HepG2 (cell line): Measurements from ENCODE around the gene LCORL. TPM values are rescaled to one million over a fixed set of nuclear protein-coding genes. Genes with fewer than 3 reads are reported as not detected.

Experiments
- ATAC-seq: fragments of 200-7000 bp; cut with Tn5 transposase; 3 replicates; pipeline ENCODE4 v1.9.1; 2020; ENCODE audit warnings: mild to moderate bottlenecking, moderate library complexity
- BruUV-seq: library from RNA; stranded (reverse); fragments of 400-500 nt; replicated peaks from 2 replicates; lab custom pipeline; 2021; lab: Mats Ljungman, UMichigan
- CTCF ChIA-PET: fragments of 300-600 bp; formaldehyde crosslinking; extraction: SDS; loops from one replicate; lab custom pipeline; 2021; ENCODE audit warnings: low total read pairs, inconsistent platforms, low intra/inter-chr PET ratio; lab: Yijun Ruan, JAX
- POLR2A ChIA-PET: fragments of 350-600 bp; sonication (Branson Sonifier 250); formaldehyde crosslinking; loops from one replicate; lab custom pipeline; 2020; ENCODE audit warnings: antibody characterized with exemption, inconsistent platforms; lab: Yijun Ruan, JAX
- DNase-seq: peaks from one replicate; pipeline ENCODE4 v3.0.0-alpha.2; 2015; ENCODE audit warnings: low spot score
- FAIRE-seq: peaks from 3 replicates; lab custom pipeline; 2011; peaks lifted over from hg19 to GRCh38; lab: Jason Lieb, UNC
- H2AFZ ChIP-seq: one replicate; pipeline ENCODE4 v1.6.1; 2011; ENCODE audit warnings: low read length, inconsistent platforms
- H3K27ac ChIP-seq: fragments of 300-600 bp; 3 replicates; pipeline ENCODE4 v1.8.0; 2011; ENCODE audit warnings: mixed run types, mild to moderate bottlenecking, mixed read lengths, low read length, inconsistent platforms; ENCODE audit not compliant: insufficient read depth; ENCODE audit errors: extremely low read length
- H3K27me3 ChIP-seq, 2 experiments: fragments of 200-600 bp in 1 of 2; 2 replicates in 1 of 2; 3 replicates in 1 of 2; pipeline versions ENCODE4 v1.6.0 to v1.8.0; 2011; ENCODE audit warnings: low read length in 2 of 2, mild to moderate bottlenecking in 2 of 2, moderate library complexity in 2 of 2, inconsistent platforms in 1 of 2; ENCODE audit not compliant: insufficient read depth in 2 of 2, control insufficient read depth in 1 of 2
- H3K36me3 ChIP-seq, 2 experiments: fragments of 200-600 bp in 1 of 2; replicated peaks in 1 of 2; 2 replicates in 1 of 2; 3 replicates in 1 of 2; pipeline versions ENCODE4 v1.5.1 to v1.8.0; 2011; ENCODE audit warnings: low read length in 2 of 2, inconsistent platforms in 1 of 2; ENCODE audit not compliant: insufficient read depth in 2 of 2, control insufficient read depth in 1 of 2
- H3K4me1 ChIP-seq: 2 replicates; pipeline ENCODE4 v1.5.1; 2012; ENCODE audit warnings: low read length, inconsistent platforms; ENCODE audit not compliant: insufficient read depth
- H3K4me2 ChIP-seq: 2 replicates; pipeline ENCODE4 v1.6.0; 2011; ENCODE audit warnings: low read depth, low read length, inconsistent platforms
- H3K4me3 ChIP-seq, 3 experiments: fragments of 200-600 bp in 1 of 3; sonication (generic), shearing (Covaris generic) in 1 of 3; replicated peaks in 1 of 3; 2 replicates each; pipeline ENCODE4 v1.5.1; 2011 to 2016; ENCODE audit warnings: low read length in 3 of 3, inconsistent platforms in 2 of 3, low read depth in 2 of 3, mild to moderate bottlenecking in 2 of 3, control low read depth in 1 of 3, mixed read lengths in 1 of 3; ENCODE audit not compliant: insufficient read depth in 1 of 3
- H3K79me2 ChIP-seq: one replicate; pipeline ENCODE4 v1.6.1; 2011; ENCODE audit warnings: low read length, inconsistent platforms; ENCODE audit not compliant: insufficient read depth
- H3K9ac ChIP-seq: 2 replicates; pipeline ENCODE4 v1.6.0; 2011; ENCODE audit warnings: mild to moderate bottlenecking, low read depth, low read length, inconsistent platforms; ENCODE audit not compliant: insufficient read depth
- H3K9me3 ChIP-seq: 2 replicates; pipeline ENCODE4 v1.5.1; 2012; ENCODE audit warnings: mild to moderate bottlenecking, low read length
- H4K20me1 ChIP-seq: 2 replicates; pipeline ENCODE4 v1.6.0; 2011; ENCODE audit warnings: inconsistent platforms, mild to moderate bottlenecking, low read length, moderate library complexity; ENCODE audit not compliant: insufficient read depth
- DDIT3 ChIP-seq: sonication (generic); formaldehyde crosslinking; IDR thresholded peaks from 2 replicates; pipeline ENCODE4 v1.4.0; 2020; ENCODE audit warnings: mild to moderate bottlenecking, missing genetic modification reagents
- HDAC2 ChIP-seq: sonication (generic); formaldehyde crosslinking; IDR thresholded peaks from 2 replicates; pipeline ENCODE4 v1.4.0; 2020; ENCODE audit warnings: missing genetic modification reagents
- IKZF4 ChIP-seq: sonication (generic); formaldehyde crosslinking; IDR thresholded peaks from 2 replicates; pipeline ENCODE4 v1.5.1; 2020; ENCODE audit warnings: borderline replicate concordance, mild to moderate bottlenecking, low read depth, missing genetic modification reagents; ENCODE audit errors: not compliant biosample characterization
- NFYC ChIP-seq: IDR thresholded peaks from 2 replicates; pipeline ENCODE4 v1.6.1; 2016; ENCODE audit warnings: missing genetic modification reagents, missing compliant biosample characterization
- REL ChIP-seq: sonication (generic); formaldehyde crosslinking; conservative IDR thresholded peaks from 2 replicates; pipeline ENCODE4 v1.8.0; 2022; ENCODE audit warnings: mild to moderate bottlenecking, missing genetic modification reagents, moderate library complexity
- SRSF4 ChIP-seq: fragments of 200-400 bp; formaldehyde crosslinking; IDR thresholded peaks from one replicate; pipeline ENCODE4 v1.6.1; 2018; ENCODE audit warnings: mild to moderate bottlenecking, low read depth, low read length, moderate library complexity; ENCODE audit not compliant: poor library complexity, severe bottlenecking
- STAT6 ChIP-seq: sonication (generic); formaldehyde crosslinking; IDR thresholded peaks from 2 replicates; pipeline ENCODE4 v1.4.0; 2020; ENCODE audit warnings: missing genetic modification reagents, mild to moderate bottlenecking, borderline replicate concordance
- ZNF329 ChIP-seq: sonication (generic); formaldehyde crosslinking; IDR thresholded peaks from 2 replicates; pipeline ENCODE4 v1.9.0; 2021; ENCODE audit warnings: low read depth, mild to moderate bottlenecking, missing genetic modification reagents
- ZNF576 ChIP-seq: sonication (generic); formaldehyde crosslinking; IDR thresholded peaks from 2 replicates; pipeline ENCODE4 v1.4.0; 2020; ENCODE audit warnings: mild to moderate bottlenecking, missing genetic modification reagents
- ZNF713 ChIP-seq: sonication (generic); formaldehyde crosslinking; IDR thresholded peaks from 2 replicates; pipeline ENCODE4 v1.4.0; 2020; ENCODE audit warnings: mild to moderate bottlenecking, missing genetic modification reagents
- ZNF782 ChIP-seq: sonication (generic); formaldehyde crosslinking; IDR thresholded peaks from 2 replicates; pipeline ENCODE4 v1.4.0; 2020; ENCODE audit warnings: missing genetic modification reagents, mild to moderate bottlenecking, borderline replicate concordance
- ZNF83 ChIP-seq: sonication (generic); formaldehyde crosslinking; IDR thresholded peaks from 2 replicates; pipeline ENCODE4 v1.4.0; 2020; ENCODE audit warnings: missing genetic modification reagents, mild to moderate bottlenecking, borderline replicate concordance
- WGBS: methylation state at CpG from one replicate; pipeline ENCODE4 v1.1.6; 2017; ENCODE audit warnings: low lambda C conversion rate; 5-methylcytosine and 5-hydroxymethylcytosine counted together
- in situ Hi-C: cut with HindIII; loops from 2 replicates; pipeline ENCODE4 v1.10.0; 2017; ENCODE audit warnings: low pct_unique_long_range_greater_than_20kb; ENCODE audit not compliant: extremely low pct_ligation_motif_present
- intact Hi-C: fragments of 100-400 bp; cut with micrococcal nuclease; formaldehyde crosslinking; loops from one replicate; pipeline ENCODE4 v1.10.0; 2022; ENCODE audit not compliant: unreplicated experiment
- polyA plus RNA-seq, 8 experiments: library from polyadenylated mRNA; depleted of rRNA in 3 of 8; stranded (reverse) in 7 of 8; unstranded in 1 of 8; fragments of >200 nt; fragmentation: Illumina TruSeq in 4 of 8; extraction: Trizol in 4 of 8; gene quantifications; 2 replicates each; pipeline versions ENCODE4 v1.2.1 to v1.2.3, GENCODE V29; 2011 to 2016; ENCODE audit warnings: low read depth in 4 of 8, missing spikeins in 1 of 8, mixed read lengths in 1 of 8; ENCODE audit not compliant: insufficient read depth in 1 of 8
- total RNA-seq, 5 experiments: library from RNA; depleted of rRNA; stranded (reverse); fragments of >200 nt; fragmentation: Illumina TruSeq; extraction: Trizol; gene quantifications; 2 replicates each; pipeline ENCODE4 v1.2.3, GENCODE V29; 2016; ENCODE audit warnings: low read depth in 1 of 5
- TF ChIP-seq, protein P1 (sequence below): IDR thresholded peaks from 2 replicates; pipeline ENCODE4 v1.6.1; 2016; ENCODE audit warnings: missing genetic modification reagents, missing compliant biosample characterization
- TF ChIP-seq, protein P2 (sequence below): IDR thresholded peaks from 2 replicates; pipeline ENCODE4 v1.6.1; 2016

The LCORL gene
- total and polyA plus RNA-seq, 2 of the 13 experiments (the other 11 are each of a cell fraction or from before 2014, with no cell fraction given) = 5.3 to 14.5 TPM

DNA sequence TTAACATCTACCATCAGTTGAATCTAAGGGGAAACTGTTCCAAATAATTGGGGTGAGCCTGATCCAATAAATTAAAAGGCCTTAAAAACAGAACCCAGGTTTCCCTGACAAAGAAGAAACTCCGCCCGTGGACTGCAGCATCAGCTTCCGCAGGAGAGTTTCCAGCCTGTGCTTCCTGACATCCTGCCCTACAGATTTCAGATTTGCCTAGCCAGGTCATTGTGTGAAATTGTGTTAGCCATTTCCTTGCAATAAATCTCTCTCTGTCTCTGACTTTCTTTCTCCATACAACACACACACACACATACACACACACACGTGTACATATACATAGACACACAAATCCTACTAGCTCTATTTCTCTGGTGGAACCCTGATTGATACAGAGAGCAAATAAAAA is 48.3 kb upstream of the LCORL start:
- Histone ChIP-seq H3K9me3 (no peaks in the 10 kb centered on the region), H3K4me1 (no peaks in the 10 kb centered on the region), H3K27me3 (peaks cover 0 to 4% of the 10 kb centered on the region in 2 experiments; a peak in 2 of 5 replicates), H4K20me1 (no peaks in the 10 kb centered on the region), H3K27ac (no peak overlapping the region), H3K79me2 (no peaks in the 10 kb centered on the region), H3K4me3 (no peak overlapping the region), H3K9ac (no peak overlapping the region), H2AFZ (no peak overlapping the region), H3K36me3 (no peaks in the 10 kb centered on the region)
- POLR2A ChIA-PET = no interaction called here
- in situ Hi-C loops (no loop called here), intact Hi-C loops (no loop called here)
- no peak for DNase-seq
- 16% methylated on average over 4 of the region's 4 CpGs for WGBS
- CTCF ChIA-PET = no interaction called here
- no peak for FAIRE-seq
- ATAC-seq = no peak
- no peak for TF ChIP-seq ZNF713 (CRISPR knock-in tag)
- TF ChIP-seq, protein P1, sequence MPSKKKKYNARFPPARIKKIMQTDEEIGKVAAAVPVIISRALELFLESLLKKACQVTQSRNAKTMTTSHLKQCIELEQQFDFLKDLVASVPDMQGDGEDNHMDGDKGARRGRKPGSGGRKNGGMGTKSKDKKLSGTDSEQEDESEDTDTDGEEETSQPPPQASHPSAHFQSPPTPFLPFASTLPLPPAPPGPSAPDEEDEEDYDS (CRISPR knock-in tag) = no peak
- TF ChIP-seq SRSF4 = no peak
- TF ChIP-seq REL (CRISPR knock-in tag) = no peak
- no peak for TF ChIP-seq ZNF329 (CRISPR knock-in tag)
- TF ChIP-seq, all 625 proteins: peak for 0
- H3K4me2 ChIP-seq = no peak overlapping the region
- BruUV-seq = no TSS peak

GRCh38 chr4:18067031-18067430 is 45.5 kb upstream of the LCORL start:
- WGBS = 3% methylated on average over 2 of the region's 2 CpGs
- H3K36me3 ChIP-seq = no peaks in the 10 kb centered on the region
- ChIA-PET CTCF (no interaction called here), POLR2A (no interaction called here)
- no peaks in the 10 kb centered on the region; the same call in 1 of the 2 replicates for H3K9me3 ChIP-seq
- no peak overlapping the region for H3K4me3 ChIP-seq
- no TSS peak for BruUV-seq
- in situ Hi-C loops (no loop called here), intact Hi-C loops (no loop called here)
- no peak overlapping the region for H3K4me2 ChIP-seq
- no peaks in the 10 kb centered on the region for H4K20me1 ChIP-seq
- no peak overlapping the region for H2AFZ ChIP-seq
- no peak for DNase-seq
- no peak overlapping the region for H3K9ac ChIP-seq
- no peaks in the 10 kb centered on the region for H3K79me2 ChIP-seq
- FAIRE-seq = no peak
- no peak for ATAC-seq
- no peaks in the 10 kb centered on the region for H3K4me1 ChIP-seq
- H3K27ac ChIP-seq = no peak overlapping the region
- peaks cover 0 to 4% of the 10 kb centered on the region in 2 experiments; a peak in 2 of 5 replicates for H3K27me3 ChIP-seq
- no peak for TF ChIP-seq IKZF4
- TF ChIP-seq ZNF782 (CRISPR knock-in tag) = no peak
- TF ChIP-seq DDIT3 (CRISPR knock-in tag) = no peak
- no peak for TF ChIP-seq ZNF83 (CRISPR knock-in tag)
- TF ChIP-seq ZNF576 = no peak
- no peak for TF ChIP-seq HDAC2
- no peak for TF ChIP-seq NFYC (CRISPR knock-in tag)
- TF ChIP-seq STAT6 (CRISPR knock-in tag) = no peak
- TF ChIP-seq, protein P2, sequence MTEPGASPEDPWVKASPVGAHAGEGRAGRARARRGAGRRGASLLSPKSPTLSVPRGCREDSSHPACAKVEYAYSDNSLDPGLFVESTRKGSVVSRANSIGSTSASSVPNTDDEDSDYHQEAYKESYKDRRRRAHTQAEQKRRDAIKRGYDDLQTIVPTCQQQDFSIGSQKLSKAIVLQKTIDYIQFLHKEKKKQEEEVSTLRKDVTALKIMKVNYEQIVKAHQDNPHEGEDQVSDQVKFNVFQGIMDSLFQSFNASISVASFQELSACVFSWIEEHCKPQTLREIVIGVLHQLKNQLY (CRISPR knock-in tag) = no peak
